Measurements from ENCODE around the gene SFMBT2.
"Not testable (repeated sequence)": the region's sequence is repeated elsewhere in the genome, so short reads cannot be mapped to it uniquely, and the experiment has no call there.

The SFMBT2 gene

DNA sequence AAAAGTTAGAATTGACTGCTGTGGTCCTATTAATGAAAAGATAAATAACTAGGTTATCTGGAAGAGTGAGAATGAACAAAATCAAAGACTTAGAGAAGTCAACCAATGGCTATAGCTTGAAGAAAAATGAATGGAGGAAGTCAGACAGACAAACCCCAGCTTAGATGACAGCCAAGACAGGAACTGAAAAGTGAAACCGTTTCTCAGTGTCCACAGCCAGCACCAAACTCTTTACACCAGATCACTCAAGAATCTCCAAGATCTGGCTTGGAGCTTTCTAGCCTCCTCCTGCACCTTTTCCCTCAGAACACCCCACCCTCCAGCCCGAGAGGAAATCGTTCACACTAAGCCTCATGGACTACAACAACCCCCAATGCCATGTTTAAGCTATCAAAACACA, 167.0 kb downstream of the SFMBT2 start:
- no peak for DNase-seq (ENCODE audit: low read depth, low spot score)
- no peak overlapping the region for H3K27ac ChIP-seq

GRCh38 chr10:7243139-7243538, 167.7 kb downstream of the SFMBT2 start:
- H3K27ac ChIP-seq: no peak overlapping the region
- no peak for DNase-seq (ENCODE audit: low read depth, low spot score)

DNA sequence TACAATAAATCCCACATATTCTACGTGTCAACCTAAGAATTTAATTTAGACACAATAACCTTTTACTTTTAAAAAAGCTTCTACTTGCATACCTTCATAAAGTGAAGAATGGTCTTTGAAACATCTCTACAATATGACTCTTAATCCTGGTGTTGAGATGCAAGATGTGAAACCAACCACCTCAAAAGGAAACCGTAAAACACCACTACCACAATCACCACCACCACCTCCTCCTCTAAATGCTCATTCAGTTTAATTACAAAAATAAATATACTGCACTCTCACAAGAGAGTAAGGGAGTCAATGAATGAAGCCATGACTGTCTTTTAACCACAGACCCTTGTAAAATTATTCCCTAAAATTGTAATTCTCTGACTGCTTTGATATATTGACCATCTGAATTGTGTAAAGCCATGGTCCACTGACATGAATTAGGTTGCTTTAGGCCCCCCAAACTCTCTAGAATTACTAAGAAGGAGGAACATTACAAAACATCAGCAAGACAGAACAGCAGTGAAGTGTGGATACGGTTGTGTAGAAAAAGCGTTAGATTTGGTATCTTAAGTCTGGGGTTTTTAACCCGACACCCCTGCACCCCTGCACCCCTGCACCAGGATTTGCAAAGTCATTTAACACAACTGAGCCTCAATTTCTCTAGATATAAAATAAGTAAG, 171.4 kb downstream of the SFMBT2 start:
- DNase-seq (ENCODE audit: low read depth, low spot score): no peak
- H3K27ac ChIP-seq: no peak overlapping the region

GRCh38 chr10:7235376-7235775, 175.5 kb downstream of the SFMBT2 start:
- no peak for DNase-seq (ENCODE audit: low read depth, low spot score)
- H3K27ac ChIP-seq: no peak overlapping the region

DNA sequence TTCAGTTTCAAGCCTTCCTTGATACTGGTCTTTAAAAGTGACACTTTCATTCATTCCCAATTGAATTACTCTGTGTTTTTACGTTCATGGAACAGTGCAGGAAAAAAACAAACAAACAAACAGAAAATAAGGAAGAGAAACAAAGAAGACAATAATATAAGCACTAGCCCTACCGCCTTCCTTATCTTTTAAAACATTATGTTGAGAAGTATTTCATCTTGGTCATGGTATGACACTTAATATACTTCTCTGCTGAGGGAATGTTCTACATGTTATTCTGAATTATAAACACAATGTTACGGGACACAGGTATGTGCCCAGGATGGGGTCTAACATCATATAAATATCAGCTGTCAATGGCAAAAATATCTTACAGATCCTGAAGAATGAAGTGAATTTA, 176.7 kb downstream of the SFMBT2 start:
- H3K27ac ChIP-seq: no peak overlapping the region
- no peak for DNase-seq (ENCODE audit: low read depth, low spot score)

- DNase-seq (ENCODE audit: low read depth, low spot score): peak; percentile 5
- H3K27ac ChIP-seq: no peak overlapping the region
Observed at GRCh38 chr10:7233259-7233991, 177.4 kb downstream of the SFMBT2 start.

DNA sequence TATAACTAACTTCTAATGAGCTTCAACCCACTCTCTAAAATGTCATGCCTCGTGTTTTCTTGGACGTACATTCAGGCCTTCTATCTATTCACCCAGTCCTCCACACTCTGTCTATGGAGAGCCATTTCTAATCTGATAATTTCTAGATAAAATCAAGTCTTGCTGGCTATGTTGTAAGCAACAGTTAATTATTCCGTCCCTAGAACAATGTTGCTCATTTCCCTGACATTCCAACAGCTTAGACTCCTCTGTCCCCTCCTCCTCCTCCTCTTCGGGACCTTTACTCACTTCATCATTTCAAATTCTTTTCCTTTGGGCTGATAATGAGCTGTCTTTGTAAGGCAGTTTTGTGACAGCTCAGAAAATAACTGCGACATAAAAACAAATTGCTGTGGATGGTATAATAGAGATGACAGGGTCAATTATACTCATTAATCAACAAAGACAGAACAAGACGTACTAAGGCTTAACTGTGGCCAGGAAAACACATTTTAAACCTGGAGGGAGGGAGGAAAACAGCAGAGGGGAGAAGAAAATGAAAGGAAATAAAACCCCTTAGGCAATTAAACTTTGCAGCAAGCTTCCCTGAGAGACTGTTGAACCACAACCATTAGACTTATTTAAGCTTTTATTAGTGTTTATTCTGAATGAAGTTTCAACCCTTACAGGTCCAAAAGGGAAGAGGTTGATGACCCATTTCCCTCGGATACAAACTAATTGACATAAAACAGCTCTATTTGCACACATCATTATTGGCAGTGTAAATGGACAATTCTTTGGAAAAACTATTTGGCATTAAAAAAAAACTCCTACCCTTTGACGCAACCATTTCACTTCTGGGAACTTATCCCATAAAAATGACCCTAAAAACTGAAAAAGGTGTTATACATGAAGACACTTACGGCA, 179.1 kb downstream of the SFMBT2 start:
- H3K27ac ChIP-seq: no peak overlapping the region
- no peak for DNase-seq (ENCODE audit: low read depth, low spot score)

- H3K27ac ChIP-seq: no peak overlapping the region
- DNase-seq (ENCODE audit: low read depth, low spot score): no peak
Observed at GRCh38 chr10:7230951-7231350, 179.9 kb downstream of the SFMBT2 start.

- DNase-seq (ENCODE audit: low read depth, low spot score): no peak
- H3K27ac ChIP-seq: no peak overlapping the region
Observed at GRCh38 chr10:7230036-7230435, 180.8 kb downstream of the SFMBT2 start.

GRCh38 chr10:7225133-7225532, 185.7 kb downstream of the SFMBT2 start:
- no peak for DNase-seq (ENCODE audit: low read depth, low spot score)
- no peak overlapping the region for H3K27ac ChIP-seq

DNA sequence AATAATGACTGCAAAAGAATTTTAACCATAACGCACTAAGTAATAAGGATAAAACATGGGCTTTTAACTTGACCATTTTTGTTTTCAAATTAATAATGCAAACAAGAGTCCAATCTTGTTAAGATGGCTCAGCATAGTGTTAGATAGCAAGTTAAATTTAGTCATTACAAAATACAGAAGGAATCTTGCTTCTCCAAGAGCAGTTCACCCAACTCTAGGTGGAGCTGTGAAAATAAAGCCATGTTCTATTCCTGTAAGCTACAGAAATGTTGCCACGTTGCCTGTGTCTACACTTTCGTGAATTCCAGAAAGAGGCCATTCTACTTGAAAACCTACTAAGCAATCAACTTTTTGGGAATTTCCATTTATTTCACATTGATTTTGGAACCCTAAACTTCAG, 191.9 kb downstream of the SFMBT2 start:
- H3K27ac ChIP-seq: no peak overlapping the region
- DNase-seq (ENCODE audit: low read depth, low spot score): no peak

GRCh38 chr10:7212696-7213095, 198.1 kb downstream of the SFMBT2 start:
- not testable (repeated sequence) for H3K27ac ChIP-seq; DNase-seq (ENCODE audit: low read depth, low spot score)

GRCh38 chr10:7211857-7212577, 198.8 kb downstream of the SFMBT2 start:
- H3K27ac ChIP-seq: no peak overlapping the region
- DNase-seq (ENCODE audit: low read depth, low spot score): no peak

- DNase-seq (ENCODE audit: low read depth, low spot score): no peak
- H3K27ac ChIP-seq: no peak overlapping the region
Observed at GRCh38 chr10:7210516-7210915, 200.3 kb downstream of the SFMBT2 start.

- DNase-seq (ENCODE audit: low read depth, low spot score): no peak
- no peak overlapping the region for H3K27ac ChIP-seq
Observed at GRCh38 chr10:7209458-7209857, 201.4 kb downstream of the SFMBT2 start.

DNA sequence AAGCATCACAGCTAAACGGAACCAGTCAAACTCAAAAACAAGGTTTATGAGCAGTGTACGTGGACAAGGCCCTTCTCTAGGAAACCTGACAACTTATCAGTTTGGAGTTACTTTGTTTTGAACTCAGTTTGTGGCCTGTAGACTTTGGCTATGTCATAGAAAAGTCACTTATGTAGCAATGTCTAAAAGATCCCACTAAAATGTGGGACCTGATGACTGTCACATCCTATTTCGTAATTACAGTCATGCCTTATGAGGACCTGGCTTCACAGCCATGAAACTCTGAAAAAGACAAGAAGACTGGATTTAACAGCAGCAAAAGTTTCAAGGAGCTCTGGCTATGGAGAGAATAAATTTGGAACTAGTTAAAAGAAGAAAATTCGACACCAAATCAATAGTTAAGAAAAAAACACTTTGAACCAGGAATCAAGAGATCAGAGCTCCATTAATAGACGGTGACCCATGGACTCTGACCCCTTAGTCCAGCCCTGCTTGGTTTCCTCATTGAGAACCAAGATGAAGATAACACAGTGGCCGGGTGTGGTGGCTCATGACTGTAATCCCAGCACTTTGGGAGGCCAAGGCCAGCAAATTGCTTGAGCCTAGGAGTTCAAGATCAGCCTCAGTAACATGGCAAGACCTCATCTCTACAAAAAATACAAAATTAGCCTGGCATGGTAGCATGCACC, 204.3 kb downstream of the SFMBT2 start:
- no peak overlapping the region for H3K27ac ChIP-seq
- no peak for DNase-seq (ENCODE audit: low read depth, low spot score)

DNA sequence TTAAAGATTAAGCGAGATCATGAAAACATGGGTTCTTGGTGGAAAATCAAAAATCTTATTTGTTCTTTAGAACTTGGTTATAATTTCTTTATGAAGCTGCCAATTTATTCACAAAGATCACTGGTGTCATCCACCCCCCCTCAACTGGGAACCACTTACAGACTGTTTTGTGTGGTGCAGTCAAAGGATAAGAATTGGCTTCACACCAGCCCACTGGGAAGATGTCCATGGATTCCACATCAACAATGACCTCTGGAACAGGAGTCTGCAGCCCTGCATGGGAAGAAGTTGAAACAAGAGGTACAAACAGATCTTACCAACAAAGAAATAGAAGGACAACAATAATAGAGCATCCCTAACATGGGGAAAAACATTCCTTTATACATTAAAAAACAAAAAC, 205.2 kb downstream of the SFMBT2 start:
- no peak overlapping the region for H3K27ac ChIP-seq
- DNase-seq (ENCODE audit: low read depth, low spot score): no peak

DNA sequence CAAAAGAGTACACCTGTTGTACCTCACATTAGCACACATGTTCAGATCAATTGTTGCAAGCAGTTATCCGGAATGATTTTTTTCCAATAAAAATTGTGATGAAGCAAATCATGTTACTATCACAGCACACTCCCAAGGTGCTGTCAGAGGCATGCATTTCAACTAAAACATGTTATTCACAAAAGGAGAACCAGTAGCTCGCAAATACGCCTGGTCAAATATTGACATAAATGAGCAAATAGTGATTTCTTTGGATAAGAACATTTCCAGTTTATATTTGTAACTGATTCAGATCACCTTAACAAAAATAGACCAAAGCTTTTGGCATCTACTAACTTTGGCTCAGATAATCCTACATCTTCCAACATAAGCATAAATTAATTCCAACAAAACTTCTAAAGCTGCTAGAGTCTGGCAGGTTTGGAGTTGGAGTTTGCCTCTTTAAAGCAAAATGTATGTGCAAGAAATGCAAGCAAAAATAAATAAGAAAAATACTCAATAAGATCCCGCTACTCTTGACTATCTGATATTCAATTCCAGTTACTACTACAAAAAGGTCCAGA, 208.0 kb downstream of the SFMBT2 start:
- DNase-seq (ENCODE audit: low read depth, low spot score): no peak
- no peak overlapping the region for H3K27ac ChIP-seq

GRCh38 chr10:7199152-7199760, 211.6 kb downstream of the SFMBT2 start:
- no peak for DNase-seq (ENCODE audit: low read depth, low spot score)
- H3K27ac ChIP-seq: no peak overlapping the region

Measured in epithelial cell of prostate (primary cell).